Iris pigment epithelial cell (primary cell): ENCODE data around the gene USP26.
A peak's percentile ranks its signal among the peaks of the same experiment; 100 is the strongest.
"Not testable (repeated sequence)": the region's sequence is repeated elsewhere in the genome, so short reads cannot be mapped to it uniquely, and the experiment has no call there.

Experiments used
- DNase-seq: peaks from one replicate; pipeline ENCODE4 v3.0.0-alpha.2; 2011; ENCODE audit warnings: low read depth

Gene USP26

GRCh38 chrX:133018229-133018628, 78.7 kb downstream of the USP26 start:
- DNase-seq = no peak

DNA sequence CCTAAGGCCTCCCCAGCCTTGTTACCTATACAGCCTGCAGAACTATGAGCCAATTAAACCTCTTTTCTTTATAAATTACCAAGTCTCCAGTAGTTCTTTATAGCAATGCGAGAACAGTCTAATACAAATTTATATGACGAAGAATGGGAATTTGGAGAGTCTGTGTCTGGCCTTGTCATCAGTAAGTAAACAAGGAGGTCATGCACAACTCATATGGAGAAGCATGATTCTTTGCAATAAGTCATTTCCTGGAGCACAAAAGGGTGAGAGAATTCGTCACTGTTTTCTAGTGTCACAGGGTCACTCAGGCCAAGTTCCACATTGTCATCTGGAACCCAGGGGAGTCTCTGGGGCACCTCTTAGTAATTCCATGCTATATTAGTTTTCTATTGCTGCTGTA, 89.5 kb downstream of the USP26 start:
- DNase-seq = no peak

DNA sequence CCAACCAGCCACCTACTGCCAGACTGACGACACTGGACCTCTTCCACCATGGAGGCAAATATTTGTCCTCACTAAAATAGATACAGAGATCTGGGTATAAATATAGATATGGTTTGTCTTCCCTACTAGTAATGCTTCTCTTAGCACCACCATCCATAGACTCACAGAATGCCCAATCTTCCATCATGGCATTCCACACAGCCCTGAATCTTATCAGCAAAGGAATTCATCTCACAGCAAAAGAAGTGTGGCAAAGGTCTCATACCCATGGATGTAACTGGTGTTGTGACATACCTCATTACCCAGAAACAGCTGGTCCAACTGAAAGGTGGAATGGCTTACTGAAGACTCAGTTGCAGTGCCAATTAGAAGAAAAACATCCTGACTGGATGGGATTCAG, 91.3 kb downstream of the USP26 start:
- DNase-seq = no peak

DNA sequence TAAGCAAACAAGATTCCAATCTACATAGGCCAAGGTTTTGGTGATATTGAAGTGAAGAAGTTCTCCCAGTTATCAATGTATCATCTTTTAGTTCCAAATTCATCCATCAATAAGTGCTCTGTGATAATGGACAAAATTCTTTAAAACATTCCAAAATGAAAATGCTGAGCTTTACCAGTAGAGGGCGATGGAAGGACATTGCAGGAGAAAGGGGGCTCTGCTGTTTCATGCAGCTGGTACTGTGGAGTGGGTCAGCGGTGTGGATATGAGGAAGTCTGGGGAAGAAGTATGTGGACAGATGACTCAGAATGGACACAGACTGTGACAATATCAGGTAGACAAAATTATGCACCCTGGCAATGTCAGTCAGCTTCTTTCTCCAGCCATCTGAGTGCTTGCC, 91.9 kb downstream of the USP26 start:
- peak; percentile 3 for DNase-seq

DNA sequence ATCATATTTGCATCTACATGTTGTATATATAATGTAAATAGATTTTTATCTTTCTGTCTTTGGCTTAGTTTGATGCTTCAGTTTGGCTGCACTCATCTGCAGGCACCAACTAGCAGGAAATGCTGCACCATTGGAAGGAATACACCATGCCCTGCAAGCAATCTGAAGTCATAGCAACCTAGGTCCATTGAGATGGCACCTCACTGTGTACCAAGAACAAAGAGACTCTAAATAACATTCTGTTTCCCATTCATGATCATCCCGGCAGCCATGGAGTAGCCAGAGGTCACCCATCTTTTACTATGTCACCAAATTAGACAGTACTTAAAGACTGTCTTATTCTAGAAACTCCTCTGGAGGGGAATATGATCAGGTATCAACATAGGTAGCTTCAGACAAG, 97.7 kb downstream of the USP26 start:
- no peak for DNase-seq

GRCh38 chrX:132990835-132991234, 106.1 kb downstream of the USP26 start:
- no peak for DNase-seq

GRCh38 chrX:132986556-132986955, 110.4 kb downstream of the USP26 start:
- DNase-seq = no peak

DNA sequence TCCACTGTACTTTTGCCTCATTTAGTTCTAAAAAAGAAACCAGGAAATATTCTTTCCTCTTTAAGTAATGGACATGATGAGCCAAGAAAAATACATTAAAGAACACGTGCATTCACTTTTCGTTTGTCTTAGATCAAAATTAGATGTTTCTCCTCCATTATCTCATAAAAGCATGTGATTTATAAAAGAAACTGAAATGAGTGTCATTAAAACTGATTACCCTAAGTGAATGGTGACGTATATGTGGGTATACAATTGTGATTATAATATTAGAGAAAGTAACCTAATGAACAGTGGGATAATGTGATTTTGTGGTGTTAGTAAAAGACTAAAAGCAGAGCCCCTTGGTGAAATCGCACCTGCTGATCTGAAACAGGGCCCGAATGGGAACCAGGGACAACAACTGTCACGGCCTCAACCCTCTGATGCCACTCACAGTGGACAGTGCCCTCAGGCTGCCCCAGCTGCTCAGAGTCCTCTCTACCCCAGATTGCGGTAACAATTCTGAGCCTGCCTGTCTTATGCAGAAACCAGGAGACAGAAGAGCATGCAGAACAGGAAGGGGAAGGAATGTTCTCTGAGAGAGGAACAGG, 112.8 kb downstream of the USP26 start:
- DNase-seq = no peak

- no peak for DNase-seq
Measured at GRCh38 chrX:132983496-132983895, 113.4 kb downstream of the USP26 start.

- not testable (repeated sequence) for DNase-seq
Measured at GRCh38 chrX:132980035-132980434, 116.9 kb downstream of the USP26 start.
